ENCODE measurements around the gene PSMA5.

DNA sequence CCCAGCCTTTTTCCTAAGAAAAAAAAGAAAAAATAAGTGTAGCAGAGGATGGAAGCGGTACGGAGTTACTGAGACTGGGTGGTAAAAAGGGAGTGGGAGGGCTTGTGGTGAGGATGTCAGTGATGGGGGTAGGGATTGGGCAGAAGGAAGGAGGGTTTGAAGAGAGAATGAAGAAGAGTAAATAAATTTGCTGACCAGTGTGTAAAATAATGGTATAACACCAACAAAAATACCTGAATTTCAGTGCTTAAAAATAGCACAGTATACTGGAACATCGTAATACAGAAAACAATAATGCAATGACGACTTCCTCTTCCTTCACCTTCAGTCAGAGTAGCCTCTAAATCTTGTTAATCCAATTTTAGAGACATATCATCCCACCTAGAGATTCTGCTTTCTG, 21.3 kb upstream of the PSMA5 start:
- TF ChIP-seq POLR2A (IDR thresholded peaks at IDR 0.05; ENCODE audit: low read depth, low read length) (no peak), POLR2AphosphoS5 (IDR thresholded peaks at IDR 0.05; ENCODE audit: low read depth, low read length) (no peak)

Data from GM12891 (cell line).